Measurements from ENCODE around the gene MBP.

DNA sequence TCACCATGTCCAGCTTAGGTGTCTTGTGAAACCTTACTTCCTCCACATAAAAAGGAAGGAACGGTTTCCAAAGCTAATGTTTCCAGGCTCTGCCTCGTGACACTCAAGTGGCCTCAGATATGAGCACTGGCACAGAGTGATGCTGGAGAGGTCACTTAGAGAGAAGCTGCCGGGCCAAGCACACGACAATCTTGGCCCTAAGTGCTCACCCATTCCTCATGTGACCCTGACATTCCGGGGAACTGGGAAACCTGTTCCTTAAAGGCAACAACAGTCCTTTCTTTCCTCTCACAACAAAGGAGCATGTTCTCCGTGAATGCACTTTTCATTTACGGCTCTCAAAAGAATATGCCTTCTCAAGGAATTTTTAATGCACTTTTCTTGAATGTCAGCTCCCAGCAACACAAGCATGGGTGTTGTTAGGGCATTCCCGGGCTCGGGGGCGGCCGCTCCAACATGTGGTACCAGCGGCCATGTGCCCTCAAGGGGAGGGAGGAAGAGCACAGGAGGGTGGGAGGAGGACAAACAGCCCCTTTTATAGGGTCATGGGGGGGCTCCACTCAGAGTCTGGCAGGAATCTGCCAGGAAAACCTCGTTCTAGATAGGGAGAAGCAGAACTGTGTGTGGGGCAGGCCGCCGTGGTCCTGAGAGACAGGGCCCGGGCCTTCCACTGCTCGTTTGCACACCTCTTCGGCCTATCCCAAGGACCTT is 118.6 kb downstream of the MBP start:
- no peak for TF ChIP-seq POLR2A (IDR thresholded peaks at IDR 0.05)
- TF ChIP-seq, protein P1, sequence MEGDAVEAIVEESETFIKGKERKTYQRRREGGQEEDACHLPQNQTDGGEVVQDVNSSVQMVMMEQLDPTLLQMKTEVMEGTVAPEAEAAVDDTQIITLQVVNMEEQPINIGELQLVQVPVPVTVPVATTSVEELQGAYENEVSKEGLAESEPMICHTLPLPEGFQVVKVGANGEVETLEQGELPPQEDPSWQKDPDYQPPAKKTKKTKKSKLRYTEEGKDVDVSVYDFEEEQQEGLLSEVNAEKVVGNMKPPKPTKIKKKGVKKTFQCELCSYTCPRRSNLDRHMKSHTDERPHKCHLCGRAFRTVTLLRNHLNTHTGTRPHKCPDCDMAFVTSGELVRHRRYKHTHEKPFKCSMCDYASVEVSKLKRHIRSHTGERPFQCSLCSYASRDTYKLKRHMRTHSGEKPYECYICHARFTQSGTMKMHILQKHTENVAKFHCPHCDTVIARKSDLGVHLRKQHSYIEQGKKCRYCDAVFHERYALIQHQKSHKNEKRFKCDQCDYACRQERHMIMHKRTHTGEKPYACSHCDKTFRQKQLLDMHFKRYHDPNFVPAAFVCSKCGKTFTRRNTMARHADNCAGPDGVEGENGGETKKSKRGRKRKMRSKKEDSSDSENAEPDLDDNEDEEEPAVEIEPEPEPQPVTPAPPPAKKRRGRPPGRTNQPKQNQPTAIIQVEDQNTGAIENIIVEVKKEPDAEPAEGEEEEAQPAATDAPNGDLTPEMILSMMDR (IDR thresholded peaks at IDR 0.05), result no peak
